ENCODE results near the gene CALCR. TPM values are rescaled to one million over a fixed set of nuclear protein-coding genes. Genes with fewer than 3 reads are reported as not detected.

Gene CALCR
- polyA plus RNA-seq, 6 donors from 2014 or later = not detected

DNA sequence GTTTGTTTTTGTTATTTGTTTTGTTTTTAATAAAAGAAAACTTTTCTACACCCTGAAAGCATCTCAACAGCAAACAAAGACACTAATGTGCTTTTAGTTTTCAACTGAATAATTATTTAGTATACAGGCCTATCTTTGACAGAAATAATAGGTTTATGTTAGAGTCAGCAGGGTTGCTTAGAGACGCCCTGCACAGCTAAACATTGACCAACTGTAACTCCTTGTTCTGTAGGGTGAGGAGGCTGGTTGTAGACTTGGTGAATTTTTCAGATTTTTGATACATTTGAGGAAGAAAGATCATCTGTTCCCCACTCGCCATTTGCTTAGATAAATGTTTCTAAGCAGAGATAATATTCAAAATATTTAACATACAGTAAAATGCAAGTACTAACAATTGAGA, 103.1 kb downstream of the CALCR start:
- Mint-ChIP-seq H3K4me3 (no peak overlapping the region), H3K27me3 (peaks cover 12 to 16% (median 13%) of the 10 kb centered on the region in 3 donors), H3K36me3 (no peaks in the 10 kb centered on the region), H3K27ac (no peak overlapping the region), H3K9me3 (no peaks in the 10 kb centered on the region), H3K4me1 (no peaks in the 10 kb centered on the region)
- ATAC-seq (ENCODE audit: low read depth in 2 of 2) (no peak), DNase-seq (no peak)

DNA sequence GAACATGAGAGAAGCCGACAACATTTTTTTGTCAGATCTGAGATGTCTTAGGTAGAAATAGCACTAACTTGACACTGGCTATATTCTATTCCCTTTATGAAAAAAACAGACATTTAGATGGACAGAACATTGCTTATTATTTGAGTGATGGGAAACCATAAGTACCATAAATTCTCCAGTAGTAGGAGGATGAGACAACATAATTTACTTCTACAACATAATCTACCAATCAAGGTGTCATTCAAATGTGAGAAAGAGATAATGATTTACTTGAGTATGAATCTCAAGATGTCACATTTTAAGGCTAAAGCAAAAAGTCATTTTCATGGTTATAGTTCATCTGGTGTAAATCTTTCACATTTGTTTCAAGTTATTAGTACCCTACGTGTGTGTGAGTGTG, 110.8 kb downstream of the CALCR start:
- Mint-ChIP-seq H3K27me3 (peaks cover 0 to 7% (median 0%) of the 10 kb centered on the region in 3 donors), H3K4me1 (no peaks in the 10 kb centered on the region), H3K9me3 (no peaks in the 10 kb centered on the region), H3K4me3 (no peak overlapping the region), H3K27ac (no peak overlapping the region), H3K36me3 (no peaks in the 10 kb centered on the region)
- DNase-seq = no peak
- no peak for ATAC-seq (ENCODE audit: low read depth in 2 of 2)

DNA sequence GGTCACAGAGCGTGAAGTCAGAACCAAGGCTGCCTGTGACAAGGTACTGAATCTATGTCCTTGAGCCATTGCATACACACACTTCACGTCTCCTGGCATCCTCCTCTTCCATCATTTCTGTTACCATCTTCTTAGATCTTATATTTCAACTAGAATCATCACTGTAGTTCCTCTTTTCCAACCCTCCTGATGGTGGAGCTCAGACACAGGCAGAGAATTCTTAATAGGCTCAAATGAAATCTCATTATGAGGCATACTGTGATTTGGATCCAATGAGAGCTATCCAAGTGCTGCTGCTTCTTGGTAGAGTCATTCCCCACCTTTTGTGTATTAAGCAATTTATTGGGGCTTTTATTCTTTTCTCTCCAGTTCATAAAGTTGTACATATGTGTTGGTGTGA, 113.2 kb downstream of the CALCR start:
- no peaks in the 10 kb centered on the region for H3K9me3 Mint-ChIP-seq

DNA sequence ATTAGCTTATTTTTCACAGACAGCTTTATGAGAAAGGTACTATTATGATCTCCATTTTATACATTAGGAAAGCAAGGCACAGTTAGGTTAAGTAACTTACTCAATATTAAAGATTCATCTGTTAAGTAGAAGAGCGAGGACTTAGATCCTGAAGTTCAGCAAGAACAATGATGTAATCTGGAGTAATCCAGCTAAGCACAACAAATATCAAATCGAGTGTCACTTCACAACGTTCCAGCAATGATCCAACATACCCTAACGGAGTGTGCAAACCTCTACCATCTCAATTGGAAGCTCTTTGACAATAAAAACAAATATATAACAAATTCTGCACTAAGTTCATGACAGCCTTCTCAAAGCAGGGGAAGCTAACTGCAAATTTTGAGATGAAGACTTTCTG, 121.3 kb downstream of the CALCR start:
- no peaks in the 10 kb centered on the region for H3K9me3 Mint-ChIP-seq
- no peaks in the 10 kb centered on the region for H3K4me1 Mint-ChIP-seq
- no peaks in the 10 kb centered on the region for H3K36me3 Mint-ChIP-seq
- ATAC-seq (ENCODE audit: low read depth in 2 of 2) (no peak), DNase-seq (no peak)
- H3K27me3 Mint-ChIP-seq = peaks cover 7 to 16% (median 15%) of the 10 kb centered on the region in 3 donors
- H3K27ac Mint-ChIP-seq = no peak overlapping the region
- H3K4me3 Mint-ChIP-seq = no peak overlapping the region

More for the DNA sequence above, 113.2 kb downstream of the CALCR start:
- ATAC-seq (ENCODE audit: low read depth in 2 of 2) (peak; percentile 32 to 46), DNase-seq (no peak)
- no peak overlapping the region for H3K4me3 Mint-ChIP-seq
- H3K27me3 Mint-ChIP-seq = peaks cover 0 to 7% (median 4%) of the 10 kb centered on the region in 3 donors
- H3K27ac Mint-ChIP-seq = no peak overlapping the region
- H3K36me3 Mint-ChIP-seq = no peaks in the 10 kb centered on the region
- no peaks in the 10 kb centered on the region for H3K4me1 Mint-ChIP-seq

DNA sequence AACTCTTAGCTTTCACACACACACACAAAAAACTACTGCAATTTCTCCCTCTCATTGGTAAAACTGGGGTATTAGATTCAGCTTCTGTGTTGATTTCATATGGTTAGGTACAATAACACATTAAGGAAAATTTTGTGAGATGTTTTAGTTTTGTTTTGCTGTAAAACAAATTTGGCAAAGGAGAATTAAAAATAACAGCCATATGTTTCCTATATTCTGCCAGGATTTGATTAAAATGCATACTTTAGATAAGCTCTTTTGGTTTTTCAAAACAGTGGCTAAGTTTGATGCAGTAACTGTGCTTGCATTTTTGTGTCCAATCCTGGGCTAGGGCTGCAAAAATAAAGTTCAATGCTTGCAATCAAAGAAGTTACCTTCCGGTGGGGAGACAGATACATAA, 126.3 kb downstream of the CALCR start:
- Mint-ChIP-seq H3K27ac (no peak overlapping the region), H3K4me3 (no peak overlapping the region), H3K9me3 (no peaks in the 10 kb centered on the region), H3K4me1 (no peaks in the 10 kb centered on the region), H3K27me3 (peaks cover 4 to 8% (median 7%) of the 10 kb centered on the region in 3 donors), H3K36me3 (no peaks in the 10 kb centered on the region)
- ATAC-seq (ENCODE audit: low read depth in 2 of 2) = no peak
- DNase-seq = no peak

DNA sequence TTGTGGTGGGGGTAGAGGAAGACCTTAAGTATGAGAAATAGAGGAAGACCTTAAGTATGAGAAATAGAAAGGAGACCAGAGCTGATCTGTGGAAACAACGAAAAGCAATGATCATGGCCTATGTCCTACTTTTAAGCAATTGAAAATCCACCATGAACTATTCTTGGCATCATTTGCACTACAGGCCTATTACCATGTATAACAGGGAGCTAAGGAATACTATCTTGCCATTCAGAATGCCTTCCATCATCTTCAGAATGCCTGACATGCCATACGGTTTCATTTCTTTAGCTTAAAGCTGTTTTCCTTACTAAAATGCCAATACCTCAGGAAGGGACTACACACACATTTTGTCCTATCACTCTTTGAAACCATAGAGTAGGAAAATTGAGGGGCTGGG, 127.0 kb downstream of the CALCR start:
- Mint-ChIP-seq H3K4me1 (peaks cover 0 to 2% (median 0%) of the 10 kb centered on the region in 3 donors), H3K27ac (peak overlapping the region in 1 of 6 donors; percentile 17), H3K36me3 (no peaks in the 10 kb centered on the region), H3K27me3 (peaks cover 0 to 13% (median 7%) of the 10 kb centered on the region in 3 donors), H3K4me3 (no peak overlapping the region), H3K9me3 (no peaks in the 10 kb centered on the region)
- DNase-seq = no peak
- ATAC-seq (ENCODE audit: low read depth in 2 of 2) = no peak

DNA sequence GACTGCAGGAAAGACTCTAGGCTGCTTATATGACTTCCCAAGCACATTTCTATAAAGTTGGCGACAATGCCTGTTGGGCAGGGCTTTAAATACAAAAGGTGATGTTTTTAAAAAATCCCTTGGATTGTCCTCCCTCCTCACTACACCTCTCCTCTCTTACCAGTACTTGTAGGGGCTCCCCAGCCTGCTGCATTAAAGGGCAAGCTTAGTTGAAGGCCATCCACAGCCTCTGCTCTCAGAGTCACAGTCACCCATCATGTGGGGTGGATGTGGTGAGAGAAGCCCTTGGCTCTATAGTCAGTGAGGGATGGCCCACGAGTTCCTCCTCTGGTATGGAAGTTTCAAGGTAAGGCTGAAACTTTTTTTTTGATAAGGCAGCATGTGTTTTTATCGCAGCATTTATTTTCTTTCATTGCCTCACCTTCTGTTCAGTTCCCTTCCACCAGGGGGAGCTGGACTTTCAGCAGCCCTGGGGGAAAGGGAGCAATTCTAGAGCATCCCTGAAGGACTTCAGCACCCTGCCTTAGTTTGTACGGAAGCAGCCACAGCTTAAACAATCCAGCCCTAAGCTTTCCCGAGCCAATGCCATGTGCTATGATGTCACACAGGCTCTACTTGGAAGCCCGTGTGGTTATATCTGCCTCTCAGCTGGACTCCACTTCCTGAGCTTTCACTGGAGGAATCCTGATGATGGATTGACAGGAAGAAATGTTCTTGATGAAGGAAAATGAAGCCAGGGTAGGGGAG, 131.9 kb downstream of the CALCR start:
- Mint-ChIP-seq H3K27ac (no peak overlapping the region), H3K4me1 (peaks cover 0 to 3% (median 0%) of the 10 kb centered on the region in 3 donors)

DNA sequence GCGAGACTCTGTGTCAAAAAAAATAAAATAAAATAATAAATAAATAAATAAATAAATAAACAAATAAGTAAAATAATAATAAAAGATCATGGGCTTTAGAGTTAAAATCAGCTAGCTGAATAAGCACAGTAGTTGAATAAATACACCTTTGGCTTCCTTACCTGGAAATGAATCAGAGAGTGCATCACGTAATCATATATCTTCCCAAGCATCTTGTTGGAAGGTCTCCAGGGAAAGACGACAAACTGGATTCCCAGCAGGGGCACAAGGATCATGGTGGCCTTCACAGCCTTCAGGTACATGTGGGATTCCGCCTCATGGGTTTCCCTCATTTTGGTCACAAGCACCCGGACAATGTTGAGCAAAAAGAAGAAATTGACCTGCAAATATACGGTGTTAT, 138.7 kb downstream of the CALCR start:
- ATAC-seq (ENCODE audit: low read depth in 2 of 2) (no peak), DNase-seq (no peak)
- Mint-ChIP-seq H3K27me3 (no peaks in the 10 kb centered on the region), H3K27ac (no peak overlapping the region), H3K36me3 (peaks cover 0 to 3% of the 10 kb centered on the region in 2 donors), H3K4me3 (no peak overlapping the region), H3K4me1 (peaks cover 9 to 11% (median 11%) of the 10 kb centered on the region in 3 donors), H3K9me3 (peaks cover 0 to 4% (median 0%) of the 10 kb centered on the region in 7 donors)

More for the DNA sequence above, 131.9 kb downstream of the CALCR start:
- ATAC-seq (ENCODE audit: low read depth in 2 of 2) (peak in 1 of 2 donors; percentile 64), DNase-seq (peak; percentile 30)
- no peak overlapping the region for H3K4me3 Mint-ChIP-seq
- peaks cover 8 to 11% (median 10%) of the 10 kb centered on the region in 3 donors for H3K27me3 Mint-ChIP-seq
- H3K36me3 Mint-ChIP-seq = no peaks in the 10 kb centered on the region
- no peaks in the 10 kb centered on the region for H3K9me3 Mint-ChIP-seq

DNA sequence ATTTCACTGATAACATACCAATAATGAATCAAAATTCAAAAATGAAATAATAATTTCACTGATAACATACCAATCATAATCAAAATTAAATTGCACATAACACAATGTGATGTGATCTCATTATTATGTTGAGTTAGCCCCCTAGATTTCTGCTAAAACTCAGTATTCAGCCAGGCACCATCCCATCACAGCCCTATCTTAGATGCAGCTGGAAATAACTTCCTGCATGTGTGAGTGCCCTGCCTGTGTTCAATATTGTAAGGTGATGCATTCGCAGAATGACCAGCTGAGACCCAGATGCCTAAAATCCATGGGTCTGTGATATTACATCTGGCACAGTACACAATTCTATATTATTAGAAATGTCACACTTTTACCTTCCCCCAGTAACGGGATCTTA, 142.4 kb downstream of the CALCR start:
- Mint-ChIP-seq H3K36me3 (peaks cover 0 to 7% of the 10 kb centered on the region in 2 donors), H3K9me3 (peaks cover 0 to 4% (median 0%) of the 10 kb centered on the region in 7 donors), H3K27ac (peak overlapping the region in 1 of 6 donors; percentile 59), H3K4me1 (peaks cover 19 to 28% (median 22%) of the 10 kb centered on the region in 3 donors), H3K27me3 (no peaks in the 10 kb centered on the region), H3K4me3 (no peak overlapping the region)
- DNase-seq = no peak
- ATAC-seq (ENCODE audit: low read depth in 2 of 2) = no peak

DNA sequence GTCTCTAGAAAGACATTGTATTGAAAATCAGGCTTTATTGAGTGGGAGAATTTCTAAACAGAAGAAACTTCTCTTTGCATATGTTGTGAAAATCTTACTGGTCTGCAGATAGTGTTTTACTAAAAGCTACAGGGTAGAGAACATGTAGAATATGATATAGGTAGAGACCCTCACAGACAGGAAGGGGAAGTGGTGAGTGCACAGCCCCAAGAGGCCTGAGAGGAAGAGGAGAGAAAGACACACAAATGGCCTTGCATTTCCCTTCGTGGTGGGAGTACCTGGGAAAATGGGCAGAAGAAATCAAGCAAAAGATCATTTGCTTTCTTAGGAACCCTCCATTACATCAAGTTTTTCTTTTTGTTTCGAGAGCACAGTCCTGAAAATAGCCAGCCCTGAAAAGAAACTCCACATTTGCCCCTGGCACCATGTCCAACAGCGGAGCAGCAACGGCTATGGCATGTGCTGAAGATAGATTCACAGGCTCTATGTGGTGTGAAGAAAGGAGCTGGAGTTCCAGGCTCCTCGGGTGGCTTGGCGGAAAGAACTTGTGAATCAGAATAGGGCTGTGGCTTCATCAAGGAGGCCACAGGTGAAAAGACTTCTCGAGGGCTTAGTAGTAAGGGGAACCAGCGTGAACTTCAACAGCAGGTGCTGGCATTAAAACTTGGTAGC, 143.5 kb downstream of the CALCR start:
- H3K9me3 Mint-ChIP-seq = peaks cover 0 to 4% (median 0%) of the 10 kb centered on the region in 7 donors

DNA sequence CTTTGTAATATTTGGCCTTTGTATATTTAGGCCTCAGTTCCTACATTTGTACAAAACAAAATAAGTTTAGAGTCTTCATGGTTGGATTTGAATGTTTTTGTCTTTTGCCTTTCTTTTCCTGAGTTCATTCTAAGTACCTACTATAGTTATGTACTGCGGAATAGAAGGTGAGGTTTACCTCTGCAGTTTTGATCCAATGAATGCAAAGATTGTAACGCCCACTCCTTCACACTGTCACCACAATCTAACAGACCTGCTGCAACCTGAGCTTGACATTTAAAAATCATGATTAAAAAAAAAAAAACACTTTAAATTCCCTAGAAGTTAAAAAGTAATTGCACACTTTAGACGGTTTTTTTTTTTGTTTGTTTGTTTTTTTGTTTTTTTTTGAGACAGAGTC, 145.0 kb downstream of the CALCR start:
- no peak overlapping the region for H3K27ac Mint-ChIP-seq
- H3K4me3 Mint-ChIP-seq = no peak overlapping the region
- H3K4me1 Mint-ChIP-seq = peaks cover 20 to 34% (median 28%) of the 10 kb centered on the region in 3 donors
- ATAC-seq (ENCODE audit: low read depth in 2 of 2) (no peak), DNase-seq (no peak)
- peaks cover 0 to 7% of the 10 kb centered on the region in 2 donors for H3K36me3 Mint-ChIP-seq
- peaks cover 0 to 4% (median 0%) of the 10 kb centered on the region in 7 donors for H3K9me3 Mint-ChIP-seq
- H3K27me3 Mint-ChIP-seq = no peaks in the 10 kb centered on the region

More for the DNA sequence above, 143.5 kb downstream of the CALCR start:
- Mint-ChIP-seq H3K36me3 (peaks cover 0 to 7% of the 10 kb centered on the region in 2 donors), H3K27ac (peak overlapping the region in 5 of 6 donors; percentile 35 to 94 (median 83)), H3K4me3 (peak overlapping the region in 7 of 8 donors; percentile 17 to 79 (median 57)), H3K27me3 (no peaks in the 10 kb centered on the region), H3K4me1 (peaks cover 20 to 34% (median 28%) of the 10 kb centered on the region in 3 donors)
- DNase-seq = peak; percentile 11
- peak; percentile 67 to 82 for ATAC-seq (ENCODE audit: low read depth in 2 of 2)

DNA sequence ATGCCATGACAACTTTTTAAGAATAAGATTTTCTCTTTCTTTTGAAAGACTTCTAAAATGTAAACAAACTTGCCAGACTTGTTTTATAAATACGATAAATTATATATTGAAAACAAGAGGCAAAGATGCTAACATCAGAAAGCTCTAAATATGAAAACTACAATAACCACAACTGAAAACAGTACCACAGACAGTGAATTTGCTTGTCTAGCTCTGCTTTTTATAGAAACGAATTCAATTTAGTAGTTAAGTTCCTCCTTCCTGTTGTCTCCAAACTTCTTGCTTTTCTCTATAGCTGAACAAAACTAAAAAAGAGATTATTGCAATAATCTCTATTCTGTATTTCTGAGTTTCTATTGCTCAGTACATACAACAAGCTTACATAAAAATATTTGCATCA, 147.4 kb downstream of the CALCR start:
- peak overlapping the region in 1 of 8 donors; percentile 5 for H3K4me3 Mint-ChIP-seq

DNA sequence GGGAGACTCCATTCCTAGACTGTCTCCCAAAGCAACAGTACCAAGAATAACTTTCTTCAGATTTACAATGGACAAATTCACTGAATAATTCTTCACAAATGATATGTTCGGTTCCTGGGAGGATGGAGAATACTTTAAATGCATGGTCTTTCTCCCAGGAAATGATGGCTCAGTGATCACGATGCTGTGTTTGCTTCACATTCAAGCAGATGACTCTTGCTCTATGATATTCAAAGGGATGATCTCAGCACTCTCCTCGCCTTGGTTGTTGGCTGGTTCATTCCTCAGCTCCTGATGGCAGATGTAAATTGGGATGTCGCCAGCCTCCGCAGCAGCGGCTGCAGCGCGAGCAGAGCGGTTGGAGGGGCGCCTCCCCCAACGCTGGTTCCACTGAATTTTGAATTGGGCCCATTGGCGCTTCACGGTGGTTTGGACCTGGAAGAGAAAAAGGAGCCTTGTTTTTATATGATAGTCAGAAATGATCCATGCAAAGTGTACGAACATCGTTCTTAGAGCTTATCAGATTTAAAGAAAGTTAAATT, 148.3 kb downstream of the CALCR start:
- peak overlapping the region in 1 of 6 donors; percentile 73 for H3K27ac Mint-ChIP-seq
- ATAC-seq (ENCODE audit: low read depth in 2 of 2) (no peak), DNase-seq (no peak)
- peaks cover 0 to 16% (median 9%) of the 10 kb centered on the region in 3 donors for H3K27me3 Mint-ChIP-seq
- H3K4me3 Mint-ChIP-seq = no peak overlapping the region
- H3K36me3 Mint-ChIP-seq = peaks cover 0 to 7% of the 10 kb centered on the region in 2 donors
- H3K9me3 Mint-ChIP-seq = peaks cover 0 to 2% (median 0%) of the 10 kb centered on the region in 7 donors
- peaks cover 13 to 30% (median 21%) of the 10 kb centered on the region in 3 donors for H3K4me1 Mint-ChIP-seq

More for the DNA sequence above, 147.4 kb downstream of the CALCR start:
- DNase-seq (no peak), ATAC-seq (ENCODE audit: low read depth in 2 of 2) (no peak)
- Mint-ChIP-seq H3K4me1 (peaks cover 20 to 34% (median 28%) of the 10 kb centered on the region in 3 donors), H3K36me3 (peaks cover 0 to 7% of the 10 kb centered on the region in 2 donors), H3K9me3 (peaks cover 0 to 4% (median 0%) of the 10 kb centered on the region in 7 donors), H3K27ac (no peak overlapping the region), H3K27me3 (peaks cover 0 to 12% (median 5%) of the 10 kb centered on the region in 3 donors)
